Measurements from ENCODE around the gene TRPM1. TPM values are rescaled to one million over a fixed set of nuclear protein-coding genes. Genes with fewer than 3 reads are reported as not detected.

TRPM1 gene
- polyA plus RNA-seq, 3 donors: 0.03 to 0.04 TPM; not detected in 1

GRCh38 chr15:30985081-30985531 lies 116.4 kb downstream of the TRPM1 start:
- H3K9me3 ChIP-seq (replicated peaks in 1 of 2; ENCODE audit: control insufficient read depth in 1 of 2, insufficient read depth in 1 of 2, low read length in 2 of 2): no peaks in the 10 kb centered on the region
- no peak for DNase-seq
- peaks cover 99% of the 10 kb centered on the region for H4K20me1 ChIP-seq (ENCODE audit: insufficient read depth, low read length)
- H3K9me3 Mint-ChIP-seq: peaks cover 0 to 2% (median 0%) of the 10 kb centered on the region in 7 donors
- peaks cover 57% of the 10 kb centered on the region for H3K4me1 Mint-ChIP-seq
- H3K4me2 ChIP-seq (replicated peaks; ENCODE audit: extremely low read depth, low read length, poor library complexity, severe bottlenecking): no peak overlapping the region
- peaks cover 57 to 72% of the 10 kb centered on the region in 2 donors for H3K36me3 ChIP-seq (replicated peaks in 1 of 2; ENCODE audit: control insufficient read depth in 1 of 2, insufficient read depth in 2 of 2, low read length in 2 of 2)
- no peak overlapping the region for H3K4me3 Mint-ChIP-seq
- no peaks in the 10 kb centered on the region for H3K27me3 ChIP-seq (ENCODE audit: control insufficient read depth in 2 of 2, insufficient read depth in 2 of 2, low read length in 2 of 2)
- H3K27me3 Mint-ChIP-seq (ENCODE audit: low read depth in 3 of 3): peaks cover 0 to 2% (median 0%) of the 10 kb centered on the region in 3 donors
- no peak overlapping the region for H3K9ac ChIP-seq (ENCODE audit: insufficient read depth, low read length, poor library complexity, severe bottlenecking)
- peak overlapping the region in 6 of 7 donors; percentile 14 to 66 (median 32) for H3K27ac Mint-ChIP-seq
- no peak overlapping the region for H2AFZ ChIP-seq (ENCODE audit: insufficient read depth, low read depth, low read length, poor library complexity, severe bottlenecking)
- intact Hi-C loops (cut with micrococcal nuclease): no loop called here
- 48% methylated on average over 3 of the region's 3 CpGs for WGBS (ENCODE audit: insufficient coverage)
- peaks cover 60 to 75% of the 10 kb centered on the region in 2 donors for H3K36me3 Mint-ChIP-seq
- peaks cover 34 to 49% of the 10 kb centered on the region in 2 donors for H3K4me1 ChIP-seq (ENCODE audit: control insufficient read depth in 1 of 2, insufficient read depth in 2 of 2, low read length in 2 of 2)
- H3K27ac ChIP-seq (ENCODE audit: low read depth in 1 of 2, low read length in 2 of 2): peak overlapping the region in 1 of 2 donors; percentile 46
- H3K4me3 ChIP-seq (replicated peaks in 1 of 3; ENCODE audit: low read depth in 2 of 3, low read length in 3 of 3): no peak overlapping the region
- H3K79me2 ChIP-seq (ENCODE audit: insufficient read depth, low read length): peaks cover 97% of the 10 kb centered on the region
- no peak for TF ChIP-seq CTCF (IDR thresholded peaks at IDR 0.05)

GRCh38 chr15:30984542-30984941 lies 117.0 kb downstream of the TRPM1 start:
- Histone ChIP-seq H3K27me3 (ENCODE audit: control insufficient read depth in 2 of 2, insufficient read depth in 2 of 2, low read length in 2 of 2) (no peaks in the 10 kb centered on the region), H3K4me3 (replicated peaks in 1 of 3; ENCODE audit: low read depth in 2 of 3, low read length in 3 of 3) (no peak overlapping the region), H2AFZ (ENCODE audit: insufficient read depth, low read depth, low read length, poor library complexity, severe bottlenecking) (no peak overlapping the region), H3K79me2 (ENCODE audit: insufficient read depth, low read length) (peaks cover 95% of the 10 kb centered on the region), H3K4me1 (ENCODE audit: control insufficient read depth in 1 of 2, insufficient read depth in 2 of 2, low read length in 2 of 2) (peaks cover 34 to 49% of the 10 kb centered on the region in 2 donors), H3K9me3 (replicated peaks in 1 of 2; ENCODE audit: control insufficient read depth in 1 of 2, insufficient read depth in 1 of 2, low read length in 2 of 2) (no peaks in the 10 kb centered on the region), H4K20me1 (ENCODE audit: insufficient read depth, low read length) (peaks cover 99% of the 10 kb centered on the region), H3K4me2 (replicated peaks; ENCODE audit: extremely low read depth, low read length, poor library complexity, severe bottlenecking) (no peak overlapping the region), H3K36me3 (replicated peaks in 1 of 2; ENCODE audit: control insufficient read depth in 1 of 2, insufficient read depth in 2 of 2, low read length in 2 of 2) (peaks cover 57 to 73% of the 10 kb centered on the region in 2 donors), H3K9ac (ENCODE audit: insufficient read depth, low read length, poor library complexity, severe bottlenecking) (no peak overlapping the region), H3K27ac (ENCODE audit: low read depth in 1 of 2, low read length in 2 of 2) (peak overlapping the region in 1 of 2 donors; percentile 46)
- WGBS (ENCODE audit: insufficient coverage): 90% methylated on average over 3 of the region's 6 CpGs
- Mint-ChIP-seq H3K9me3 (peaks cover 0 to 2% (median 0%) of the 10 kb centered on the region in 7 donors), H3K4me1 (peaks cover 59% of the 10 kb centered on the region), H3K27me3 (ENCODE audit: low read depth in 3 of 3) (peaks cover 0 to 2% (median 0%) of the 10 kb centered on the region in 3 donors), H3K4me3 (no peak overlapping the region), H3K27ac (peak overlapping the region in 3 of 7 donors; percentile 22 to 66 (median 35)), H3K36me3 (peaks cover 57 to 72% of the 10 kb centered on the region in 2 donors)
- intact Hi-C loops (cut with micrococcal nuclease): no loop called here
- no peak for TF ChIP-seq CTCF (IDR thresholded peaks at IDR 0.05)
- DNase-seq: no peak
